IPS-15b (cell line): Measurements from ENCODE around the gene PPP1R14B.

ENCODE experiments used
- H3K27me3 ChIP-seq: one replicate; pipeline ENCODE4 v1.6.1; 2013; ENCODE audit warnings: low read length; ENCODE audit not compliant: control insufficient read depth, insufficient read depth
- H3K36me3 ChIP-seq: one replicate; pipeline ENCODE4 v1.6.1; 2013; ENCODE audit warnings: low read length; ENCODE audit not compliant: control insufficient read depth, insufficient read depth
- H3K4me1 ChIP-seq: one replicate; pipeline ENCODE4 v1.6.1; 2013; ENCODE audit warnings: mild to moderate bottlenecking, low read length; ENCODE audit not compliant: control insufficient read depth, insufficient read depth
- H3K4me3 ChIP-seq: one replicate; pipeline ENCODE4 v1.5.1; 2013; ENCODE audit warnings: low read depth, low read length
- H3K9ac ChIP-seq: one replicate; pipeline ENCODE4 v1.6.1; 2013; ENCODE audit warnings: low read depth, mild to moderate bottlenecking, low read length
- H3K9me3 ChIP-seq: one replicate; pipeline ENCODE4 v1.6.1; 2013; ENCODE audit warnings: mild to moderate bottlenecking, low read length; ENCODE audit not compliant: control insufficient read depth, insufficient read depth

The PPP1R14B gene, protein sequence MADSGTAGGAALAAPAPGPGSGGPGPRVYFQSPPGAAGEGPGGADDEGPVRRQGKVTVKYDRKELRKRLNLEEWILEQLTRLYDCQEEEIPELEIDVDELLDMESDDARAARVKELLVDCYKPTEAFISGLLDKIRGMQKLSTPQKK

DNA sequence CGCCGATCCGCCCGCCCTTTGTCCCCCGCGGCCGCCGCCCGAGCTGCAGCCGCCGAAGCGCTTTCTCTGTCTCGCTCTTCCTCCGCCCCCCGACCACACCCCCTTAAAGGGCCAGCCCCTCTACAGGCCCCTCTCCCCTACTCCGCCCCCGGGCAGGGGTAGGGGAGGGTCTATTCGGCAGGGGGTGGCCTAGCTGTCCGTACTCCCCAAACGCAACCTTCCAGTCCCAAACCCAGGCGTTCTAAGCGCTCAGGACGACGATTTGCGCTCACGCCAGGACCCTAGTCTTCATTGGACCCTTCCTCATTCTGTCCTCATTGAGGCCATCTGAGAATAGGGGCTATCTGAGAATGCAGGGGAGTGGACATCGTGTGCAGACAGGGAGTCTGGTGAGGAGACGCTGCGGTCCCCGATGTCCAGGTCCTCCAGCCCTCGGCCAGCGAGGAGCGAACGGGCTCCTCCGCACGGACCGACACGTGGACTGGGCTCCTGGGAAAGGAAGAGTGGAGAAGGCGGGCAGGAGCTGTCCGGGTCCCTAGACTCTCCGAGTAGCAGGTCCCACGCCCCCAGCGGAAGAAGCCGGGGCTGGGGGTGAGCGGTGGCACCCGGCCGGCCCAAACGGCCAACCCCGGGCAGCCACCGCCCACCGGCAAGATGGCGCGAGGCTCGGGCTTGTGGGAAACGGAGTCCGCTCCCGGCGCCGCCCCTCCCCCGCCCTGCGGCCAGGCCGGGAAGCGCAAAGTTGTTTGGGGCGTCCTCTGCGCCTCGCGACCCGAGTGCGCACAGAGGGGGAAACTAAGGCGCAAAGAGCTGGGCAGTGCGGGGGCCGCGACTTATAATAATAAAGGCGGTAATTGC, at the start of gene PPP1R14B:
PPP1R14B (minus strand) TSS at position 73 of the 858 bp plus-strand sequence. CDS start 270 bp downstream, outside the sequence.
- Histone ChIP-seq H3K4me3 (peak within 1 kb of the TSS; percentile 93), H3K4me1 (peaks cover 31% of the 10 kb centered on the region), H3K9me3 (no peaks in the 10 kb centered on the region), H3K36me3 (peaks cover 16% of the 10 kb centered on the region), H3K27me3 (no peaks in the 10 kb centered on the region), H3K9ac (peak within 1 kb of the TSS; percentile 83)

DNA sequence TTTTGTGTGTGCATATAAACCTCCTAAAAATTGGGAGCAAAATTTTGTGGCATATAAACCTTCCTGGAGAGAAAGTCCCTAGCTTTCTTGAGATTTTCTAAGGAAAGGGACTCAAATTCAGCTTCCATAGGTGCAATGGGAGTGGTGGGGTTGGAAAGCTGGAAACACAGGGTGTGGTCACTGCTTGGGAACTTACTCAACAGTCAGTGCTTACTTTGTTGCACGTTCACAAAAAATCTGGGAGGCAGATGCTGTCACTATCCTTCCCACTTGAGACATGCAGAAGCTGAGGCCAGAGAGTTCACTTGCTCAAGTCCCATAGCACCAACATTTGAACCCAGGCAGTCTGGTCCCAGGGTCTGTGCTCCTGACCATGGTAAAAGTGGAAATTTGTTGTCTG, 49.5 kb upstream of the PPP1R14B start:
- Histone ChIP-seq H3K36me3 (no peaks in the 10 kb centered on the region), H3K9me3 (no peaks in the 10 kb centered on the region), H3K27me3 (peaks cover 97% of the 10 kb centered on the region), H3K4me1 (no peaks in the 10 kb centered on the region), H3K4me3 (peak overlapping the region; percentile 45), H3K9ac (no peak overlapping the region)

DNA sequence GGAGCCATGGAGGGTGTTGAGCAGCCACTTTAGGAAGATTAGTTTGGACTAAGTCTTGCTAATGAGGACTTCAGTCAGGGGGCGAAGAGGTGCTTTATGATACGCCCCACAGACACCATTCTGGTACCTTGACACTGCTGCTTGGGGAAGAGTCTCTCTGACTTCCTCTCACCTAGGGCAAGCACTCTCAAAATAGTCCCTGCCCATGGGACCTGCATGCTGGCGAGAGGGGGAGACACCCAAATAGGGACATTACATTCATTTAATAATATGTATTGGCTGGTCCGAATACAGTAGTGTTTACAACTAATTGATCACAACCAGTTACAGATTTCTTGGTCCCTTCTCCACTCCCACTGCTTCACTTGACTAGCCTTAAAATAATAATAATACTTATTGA, 49.0 kb upstream of the PPP1R14B start:
- Histone ChIP-seq H3K9me3 (no peaks in the 10 kb centered on the region), H3K36me3 (no peaks in the 10 kb centered on the region), H3K4me3 (no peak overlapping the region), H3K27me3 (peaks cover 98% of the 10 kb centered on the region), H3K9ac (no peak overlapping the region), H3K4me1 (no peaks in the 10 kb centered on the region)

DNA sequence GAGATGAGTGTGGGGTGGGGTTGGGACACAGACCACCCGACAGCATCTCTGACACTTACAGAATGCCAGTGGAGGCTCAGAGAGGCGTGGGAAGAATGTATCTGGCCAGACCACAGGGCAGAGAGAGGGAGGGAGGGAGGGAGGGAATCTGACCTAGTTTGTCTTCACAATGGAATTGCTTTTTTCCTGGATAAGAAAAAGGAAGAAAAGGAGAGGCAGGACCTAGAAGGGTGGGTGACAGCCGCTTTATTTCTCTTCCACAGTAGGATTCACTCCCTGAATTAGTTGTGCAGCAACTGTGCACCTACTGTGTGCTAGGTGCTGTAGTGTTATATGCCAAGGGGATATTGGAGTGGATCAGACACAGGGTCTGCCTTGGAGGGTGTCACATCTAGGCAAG, 48.0 kb upstream of the PPP1R14B start:
- Histone ChIP-seq H3K4me1 (no peaks in the 10 kb centered on the region), H3K27me3 (peaks cover 98% of the 10 kb centered on the region), H3K36me3 (no peaks in the 10 kb centered on the region), H3K4me3 (no peak overlapping the region), H3K9ac (no peak overlapping the region), H3K9me3 (no peaks in the 10 kb centered on the region)

DNA sequence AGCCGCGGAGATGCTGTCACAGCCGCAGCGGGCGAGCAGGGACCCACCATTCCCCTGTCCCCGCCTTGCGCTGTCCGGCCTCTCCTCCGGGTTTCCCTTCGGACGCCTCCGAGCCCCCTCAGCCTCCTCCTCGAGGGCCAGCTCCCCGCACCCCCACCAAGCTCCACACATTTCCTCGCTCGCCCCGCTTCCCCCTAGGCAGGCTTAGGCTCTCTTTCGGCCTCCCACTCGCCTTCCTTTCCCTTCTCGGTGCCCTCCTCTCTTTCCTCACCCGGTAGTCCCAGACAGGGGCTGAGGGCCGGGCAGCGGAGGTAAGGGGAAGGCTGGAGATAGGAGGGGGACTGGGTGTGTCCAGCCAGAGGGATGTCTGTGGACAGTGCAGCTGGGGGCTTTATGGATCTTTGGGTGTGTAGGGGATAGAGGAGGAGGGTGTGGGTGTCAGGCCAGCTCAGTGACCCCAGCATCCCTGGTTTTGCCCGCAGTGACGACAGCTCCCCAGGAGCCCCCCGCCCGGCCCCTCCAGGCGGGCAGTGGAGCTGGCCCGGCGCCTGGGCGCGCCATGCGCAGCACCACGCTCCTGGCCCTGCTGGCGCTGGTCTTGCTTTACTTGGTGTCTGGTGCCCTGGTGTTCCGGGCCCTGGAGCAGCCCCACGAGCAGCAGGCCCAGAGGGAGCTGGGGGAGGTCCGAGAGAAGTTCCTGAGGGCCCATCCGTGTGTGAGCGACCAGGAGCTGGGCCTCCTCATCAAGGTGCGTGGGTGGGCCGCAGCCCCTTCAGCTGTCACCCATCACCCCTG, 45.9 kb upstream of the PPP1R14B start:
- Histone ChIP-seq H3K4me1 (no peaks in the 10 kb centered on the region), H3K36me3 (no peaks in the 10 kb centered on the region), H3K9ac (no peak overlapping the region), H3K4me3 (peak overlapping the region; percentile 39), H3K9me3 (no peaks in the 10 kb centered on the region), H3K27me3 (peaks cover 83% of the 10 kb centered on the region)

DNA sequence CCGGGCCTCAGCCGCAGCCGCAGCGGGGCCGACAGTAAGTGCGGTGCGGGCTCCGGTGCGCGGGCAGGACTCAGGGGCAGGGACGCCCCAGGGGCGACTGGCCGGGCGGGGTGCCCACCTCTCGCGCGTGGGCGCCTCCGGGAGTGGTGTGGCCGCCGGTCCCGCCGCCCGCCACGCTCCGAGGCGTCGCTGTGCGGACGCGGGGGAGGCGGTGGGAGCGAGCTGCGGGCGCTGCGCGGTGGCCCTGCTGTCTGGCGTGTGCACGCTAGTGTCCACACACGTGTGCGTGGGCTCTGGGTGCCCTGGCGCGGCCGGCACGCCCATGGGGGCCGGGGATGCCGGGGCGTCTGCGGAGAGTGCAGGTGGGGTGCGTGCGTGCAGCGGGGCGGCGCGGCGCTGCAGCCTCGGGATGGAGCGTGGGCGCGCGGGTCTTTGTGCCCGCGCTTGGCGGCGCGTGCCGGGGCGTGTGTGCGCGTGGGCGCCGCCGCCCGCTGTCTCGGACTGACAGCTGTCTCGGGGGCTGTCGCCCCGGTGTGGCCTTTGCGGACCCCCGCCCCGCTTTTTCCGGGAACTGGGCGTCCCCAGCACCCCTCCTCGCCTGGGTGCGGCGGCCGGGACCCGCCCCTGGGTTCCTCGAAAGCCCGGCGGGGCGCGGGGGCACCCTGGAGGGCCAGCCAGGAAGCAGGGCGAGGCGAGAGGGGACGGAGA, 45.2 kb upstream of the PPP1R14B start:
- Histone ChIP-seq H3K4me1 (no peaks in the 10 kb centered on the region), H3K27me3 (peaks cover 78% of the 10 kb centered on the region), H3K9ac (no peak overlapping the region), H3K36me3 (no peaks in the 10 kb centered on the region), H3K9me3 (no peaks in the 10 kb centered on the region), H3K4me3 (peak overlapping the region; percentile 39)

DNA sequence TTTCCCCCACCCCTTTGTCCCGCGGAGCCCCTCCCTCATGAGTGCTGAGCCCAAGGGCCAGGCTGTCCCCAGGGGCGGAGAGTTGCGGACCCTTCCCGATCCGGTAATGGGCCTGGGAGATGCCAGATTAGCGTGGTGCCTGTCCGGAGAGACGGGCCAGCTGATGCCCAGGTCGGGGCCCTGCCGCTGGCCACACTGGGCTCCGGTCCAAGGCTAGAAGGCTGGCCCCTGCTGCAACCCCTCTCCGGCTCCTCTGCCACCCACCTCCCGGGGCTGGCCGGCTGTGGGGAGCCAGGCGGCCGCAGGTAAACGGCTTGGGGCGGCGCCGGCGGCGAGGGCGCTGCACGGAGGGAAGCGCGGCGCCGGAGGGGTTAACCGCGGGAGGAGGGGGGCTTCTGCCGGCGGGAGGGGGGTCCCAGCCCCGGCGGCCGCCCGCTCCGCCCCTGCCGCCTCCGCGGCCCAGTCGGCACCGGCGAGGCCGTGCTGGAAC, 44.6 kb upstream of the PPP1R14B start, which contains the start of gene KCNK4:
KCNK4 (plus strand) TSS at position 41 of the 490 bp plus-strand sequence. CDS start 1,717 bp downstream, outside the sequence.
- H3K36me3 ChIP-seq, result no peaks in the 10 kb centered on the region
- H3K9ac ChIP-seq, result no peak within 1 kb of the TSS
- peak within 1 kb of the TSS; percentile 41 for H3K4me3 ChIP-seq
- H3K27me3 ChIP-seq, result peaks cover 72% of the 10 kb centered on the region
- no peaks in the 10 kb centered on the region for H3K9me3 ChIP-seq
- no peaks in the 10 kb centered on the region for H3K4me1 ChIP-seq

DNA sequence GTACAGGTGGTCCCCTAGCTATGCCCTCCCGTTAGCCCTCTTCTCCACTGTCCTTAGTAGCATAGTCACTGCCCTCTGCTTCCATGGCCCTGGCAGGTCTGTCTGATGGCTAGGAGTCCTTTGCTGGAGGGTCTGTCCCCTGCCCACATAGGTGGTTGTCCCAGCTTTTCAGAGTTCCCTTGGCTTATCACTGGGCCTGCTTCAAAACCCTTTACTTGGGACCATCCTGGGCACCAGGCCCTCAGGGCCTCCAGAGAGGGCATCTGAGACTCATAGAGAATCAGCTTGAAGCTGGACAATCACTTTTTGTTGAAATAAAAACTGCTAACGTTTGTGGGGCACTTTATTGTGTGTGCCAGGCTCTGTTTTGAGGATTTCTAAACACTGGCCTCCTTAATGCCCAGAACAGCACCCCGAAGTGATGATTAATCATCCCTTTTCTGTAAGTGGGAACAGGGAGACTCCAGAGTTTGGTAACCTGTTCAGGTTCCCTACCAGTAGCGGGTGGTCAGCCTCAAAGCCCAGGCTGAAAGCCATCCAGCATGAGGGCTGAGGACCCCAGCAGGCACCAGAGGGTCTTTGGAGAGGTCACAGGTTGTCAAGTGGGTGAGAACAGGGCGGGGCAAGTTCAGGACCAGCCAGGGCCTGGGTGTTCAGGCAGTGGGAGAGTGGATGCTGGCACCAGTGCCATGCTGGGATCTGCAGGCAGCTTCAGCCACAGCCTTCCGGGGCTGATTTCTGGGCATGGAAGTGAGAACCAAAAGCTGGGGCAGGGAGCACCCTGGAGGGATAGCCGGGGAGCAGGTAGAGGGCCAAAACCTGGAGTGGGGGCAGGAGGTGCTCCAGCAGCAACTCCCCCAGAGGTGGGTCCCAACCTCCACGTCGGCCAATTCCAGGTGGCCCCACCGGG, 43.9 kb upstream of the PPP1R14B start:
- no peaks in the 10 kb centered on the region for H3K9me3 ChIP-seq
- H3K9ac ChIP-seq, result no peak overlapping the region
- peak overlapping the region; percentile 41 for H3K4me3 ChIP-seq
- H3K4me1 ChIP-seq, result no peaks in the 10 kb centered on the region
- H3K36me3 ChIP-seq, result no peaks in the 10 kb centered on the region
- peaks cover 65% of the 10 kb centered on the region for H3K27me3 ChIP-seq

DNA sequence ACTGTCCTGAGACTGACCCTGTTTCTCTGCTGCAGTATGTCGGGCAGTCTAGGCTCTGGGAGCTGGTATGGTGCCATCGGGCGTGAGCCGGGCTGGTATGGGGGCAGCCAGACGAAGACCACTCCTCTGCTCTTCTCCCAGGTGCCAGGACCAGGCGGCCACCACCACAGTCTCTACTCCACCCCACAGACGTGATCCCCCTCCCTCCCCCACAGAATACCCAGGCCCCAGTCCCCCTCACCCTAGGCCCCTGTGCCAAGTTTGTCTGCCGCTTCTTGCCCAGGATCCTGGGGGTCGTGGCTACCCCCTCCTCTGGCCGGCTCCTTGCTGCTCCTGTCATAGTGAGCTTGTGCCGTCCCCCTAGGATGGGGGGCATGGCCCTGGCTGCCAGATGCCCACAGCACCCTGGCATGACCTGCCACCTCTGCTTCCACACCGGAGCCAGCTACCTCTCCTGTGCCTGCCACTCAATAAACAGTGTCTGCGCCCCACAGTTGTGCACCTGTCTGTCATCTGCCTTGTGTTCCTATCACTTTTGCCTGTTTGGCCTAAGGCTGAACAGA, 42.3 kb upstream of the PPP1R14B start:
- no peaks in the 10 kb centered on the region for H3K4me1 ChIP-seq
- H3K9ac ChIP-seq, result no peak overlapping the region
- no peaks in the 10 kb centered on the region for H3K9me3 ChIP-seq
- no peaks in the 10 kb centered on the region for H3K36me3 ChIP-seq
- peaks cover 49% of the 10 kb centered on the region for H3K27me3 ChIP-seq
- H3K4me3 ChIP-seq, result no peak overlapping the region

DNA sequence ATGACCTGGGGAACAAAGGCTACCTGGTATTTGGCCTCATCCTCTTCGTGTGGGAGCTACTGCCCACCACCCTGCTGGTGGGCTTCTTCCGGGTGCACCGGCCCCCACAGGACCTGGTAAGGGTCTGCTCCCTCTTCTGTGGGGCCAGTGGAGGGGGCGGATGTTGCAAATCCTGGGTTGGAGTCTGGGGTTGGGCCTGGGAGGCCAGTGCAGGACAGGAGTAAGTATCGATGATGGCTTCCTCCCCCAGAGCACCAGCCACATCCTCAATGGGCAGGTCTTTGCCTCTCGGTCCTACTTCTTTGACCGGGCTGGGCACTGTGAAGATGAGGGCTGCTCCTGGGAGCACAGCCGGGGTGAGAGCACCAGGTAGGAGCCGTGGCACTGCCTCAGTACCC, 41.6 kb upstream of the PPP1R14B start:
- H3K36me3 ChIP-seq, result no peaks in the 10 kb centered on the region
- no peaks in the 10 kb centered on the region for H3K9me3 ChIP-seq
- no peaks in the 10 kb centered on the region for H3K4me1 ChIP-seq
- H3K9ac ChIP-seq, result no peak overlapping the region
- H3K27me3 ChIP-seq, result peaks cover 42% of the 10 kb centered on the region
- no peak overlapping the region for H3K4me3 ChIP-seq
